ENCODE data around the gene RAB11FIP4.

DNA sequence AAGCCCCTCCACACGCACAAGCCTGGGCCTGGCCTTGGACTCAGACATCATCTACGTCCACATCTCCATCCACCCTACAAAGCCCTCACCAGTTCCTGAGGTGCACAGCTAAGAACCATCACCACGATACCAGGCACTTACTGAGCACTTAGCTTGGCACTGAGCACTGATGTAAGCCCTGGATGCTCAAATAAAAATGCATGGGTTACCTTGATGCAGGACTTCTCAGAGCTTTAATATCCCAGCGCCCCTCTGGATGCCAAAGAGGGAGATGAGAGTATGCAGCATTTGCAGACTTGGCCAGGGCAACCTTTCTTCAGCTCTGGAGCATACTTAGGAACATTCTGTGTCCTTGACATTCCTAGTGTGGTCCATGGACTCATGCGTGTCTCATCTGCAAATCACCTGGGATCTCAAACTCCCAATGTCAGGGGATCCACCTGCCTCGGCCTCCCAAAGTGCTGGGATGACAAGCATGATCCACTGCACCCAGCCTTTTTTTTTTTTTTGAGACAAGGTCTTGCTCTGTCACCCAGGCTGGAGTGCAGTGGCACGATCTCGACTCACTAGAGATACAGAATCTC, 69.8 kb downstream of the RAB11FIP4 start:
- TF ChIP-seq POLR2AphosphoS5 (IDR thresholded peaks at IDR 0.05; ENCODE audit: low read depth, low read length) (no peak), TAF1 (IDR thresholded peaks at IDR 0.05; ENCODE audit: borderline replicate concordance, low read depth, low read length) (no peak)
